Stomach smooth muscle (tissue), 2 donors: ENCODE measurements around the gene MYO3B.

Experiments
- H3K27ac ChIP-seq: one replicate; pipeline ENCODE4 v1.7.0; 2013; ENCODE audit warnings: mild to moderate bottlenecking, low read length, inconsistent platforms
- H3K27me3 ChIP-seq, 2 donors: one replicate each; pipeline ENCODE4 v1.7.0; 2013; ENCODE audit warnings: low read length in 2 of 2; ENCODE audit not compliant: insufficient read depth in 2 of 2, control insufficient read depth in 1 of 2
- H3K36me3 ChIP-seq, 2 donors: one replicate each; pipeline ENCODE4 v1.7.0; 2013; ENCODE audit warnings: low read length in 2 of 2; ENCODE audit not compliant: control insufficient read depth in 2 of 2, insufficient read depth in 2 of 2
- H3K4me1 ChIP-seq: one replicate; pipeline ENCODE4 v1.7.0; 2013; ENCODE audit warnings: low read length; ENCODE audit not compliant: control insufficient read depth, insufficient read depth
- H3K4me3 ChIP-seq, 2 donors: one replicate each; pipeline ENCODE4 v1.7.0; 2013; ENCODE audit warnings: low read length in 2 of 2
- H3K9ac ChIP-seq, 2 donors: one replicate each; pipeline ENCODE4 v1.7.0; 2013; ENCODE audit warnings: low read length in 2 of 2, mild to moderate bottlenecking in 1 of 2
- H3K9me3 ChIP-seq, 2 donors: one replicate each; pipeline ENCODE4 v1.7.0; 2013; ENCODE audit warnings: low read length in 2 of 2; ENCODE audit not compliant: control insufficient read depth in 2 of 2
- donor health status: healthy.
- donor health status: Pancreatic carcinoma.

The MYO3B gene

GRCh38 chr2:170162271-170162632 is 15.7 kb upstream of the MYO3B start:
- peaks cover 0 to 3% of the 10 kb centered on the region in 2 donors for H3K27me3 ChIP-seq
- H3K36me3 ChIP-seq: no peaks in the 10 kb centered on the region
- H3K9ac ChIP-seq: no peak overlapping the region
- H3K4me1 ChIP-seq: no peaks in the 10 kb centered on the region
- no peak overlapping the region for H3K27ac ChIP-seq
- no peak overlapping the region for H3K4me3 ChIP-seq
- H3K9me3 ChIP-seq: no peaks in the 10 kb centered on the region

- Histone ChIP-seq H3K9me3 (no peaks in the 10 kb centered on the region), H3K4me3 (no peak overlapping the region), H3K9ac (no peak overlapping the region), H3K4me1 (no peaks in the 10 kb centered on the region), H3K27ac (no peak overlapping the region), H3K27me3 (peaks cover 0 to 3% of the 10 kb centered on the region in 2 donors), H3K36me3 (no peaks in the 10 kb centered on the region)
These were observed 14.4 kb upstream of the MYO3B start for GRCh38 chr2:170163411-170164065.

GRCh38 chr2:170165129-170165528 is 12.8 kb upstream of the MYO3B start:
- Histone ChIP-seq H3K36me3 (no peaks in the 10 kb centered on the region), H3K9me3 (no peaks in the 10 kb centered on the region), H3K4me1 (no peaks in the 10 kb centered on the region), H3K4me3 (no peak overlapping the region), H3K9ac (no peak overlapping the region), H3K27me3 (peaks cover 0 to 3% of the 10 kb centered on the region in 2 donors), H3K27ac (no peak overlapping the region)

GRCh38 chr2:170166735-170167134 is 11.2 kb upstream of the MYO3B start:
- no peaks in the 10 kb centered on the region for H3K4me1 ChIP-seq
- H3K27ac ChIP-seq: no peak overlapping the region
- H3K36me3 ChIP-seq: no peaks in the 10 kb centered on the region
- H3K27me3 ChIP-seq: peaks cover 0 to 3% of the 10 kb centered on the region in 2 donors
- H3K9me3 ChIP-seq: no peaks in the 10 kb centered on the region
- no peak overlapping the region for H3K4me3 ChIP-seq
- no peak overlapping the region for H3K9ac ChIP-seq

- H3K27me3 ChIP-seq: no peaks in the 10 kb centered on the region
- no peak overlapping the region for H3K27ac ChIP-seq
- H3K9me3 ChIP-seq: no peaks in the 10 kb centered on the region
- no peak overlapping the region for H3K9ac ChIP-seq
- H3K4me1 ChIP-seq: no peaks in the 10 kb centered on the region
- H3K36me3 ChIP-seq: no peaks in the 10 kb centered on the region
- no peak overlapping the region for H3K4me3 ChIP-seq
These were observed 7.5 kb upstream of the MYO3B start for GRCh38 chr2:170170281-170171040.

GRCh38 chr2:170176212-170176611 is 1.7 kb upstream of the MYO3B start:
- no peak overlapping the region for H3K9ac ChIP-seq
- no peak overlapping the region for H3K4me3 ChIP-seq
- no peaks in the 10 kb centered on the region for H3K27me3 ChIP-seq
- H3K4me1 ChIP-seq: no peaks in the 10 kb centered on the region
- H3K36me3 ChIP-seq: no peaks in the 10 kb centered on the region
- no peak overlapping the region for H3K27ac ChIP-seq
- no peaks in the 10 kb centered on the region for H3K9me3 ChIP-seq

- H3K4me1 ChIP-seq: no peaks in the 10 kb centered on the region
- H3K9ac ChIP-seq: no peak overlapping the region
- no peaks in the 10 kb centered on the region for H3K9me3 ChIP-seq
- no peaks in the 10 kb centered on the region for H3K36me3 ChIP-seq
- H3K27ac ChIP-seq: no peak overlapping the region
- H3K4me3 ChIP-seq: no peak overlapping the region
- no peaks in the 10 kb centered on the region for H3K27me3 ChIP-seq
These were observed 2.2 kb downstream of the MYO3B start for GRCh38 chr2:170180031-170180566.

- H3K36me3 ChIP-seq: no peaks in the 10 kb centered on the region
- no peaks in the 10 kb centered on the region for H3K9me3 ChIP-seq
- H3K27ac ChIP-seq: no peak overlapping the region
- no peak overlapping the region for H3K9ac ChIP-seq
- no peaks in the 10 kb centered on the region for H3K27me3 ChIP-seq
- H3K4me1 ChIP-seq: no peaks in the 10 kb centered on the region
- H3K4me3 ChIP-seq: no peak overlapping the region
These were observed 3.7 kb downstream of the MYO3B start for GRCh38 chr2:170181602-170182001.

GRCh38 chr2:170185319-170185718 is 7.4 kb downstream of the MYO3B start:
- no peaks in the 10 kb centered on the region for H3K4me1 ChIP-seq
- no peak overlapping the region for H3K9ac ChIP-seq
- no peak overlapping the region for H3K4me3 ChIP-seq
- H3K9me3 ChIP-seq: peaks cover 0 to 1% of the 10 kb centered on the region in 2 donors
- no peaks in the 10 kb centered on the region for H3K36me3 ChIP-seq
- no peak overlapping the region for H3K27ac ChIP-seq
- H3K27me3 ChIP-seq: no peaks in the 10 kb centered on the region

- Histone ChIP-seq H3K27me3 (no peaks in the 10 kb centered on the region), H3K9ac (no peak overlapping the region), H3K4me3 (no peak overlapping the region), H3K27ac (no peak overlapping the region), H3K9me3 (peaks cover 0 to 13% of the 10 kb centered on the region in 2 donors), H3K36me3 (no peaks in the 10 kb centered on the region), H3K4me1 (no peaks in the 10 kb centered on the region)
These were observed 11.8 kb downstream of the MYO3B start for GRCh38 chr2:170189757-170190156.

GRCh38 chr2:170190172-170190571 is 12.2 kb downstream of the MYO3B start:
- peaks cover 0 to 13% of the 10 kb centered on the region in 2 donors for H3K9me3 ChIP-seq
- no peaks in the 10 kb centered on the region for H3K4me1 ChIP-seq
- H3K36me3 ChIP-seq: no peaks in the 10 kb centered on the region
- no peak overlapping the region for H3K9ac ChIP-seq
- H3K27ac ChIP-seq: no peak overlapping the region
- no peaks in the 10 kb centered on the region for H3K27me3 ChIP-seq
- H3K4me3 ChIP-seq: no peak overlapping the region
